Kidney tubule cell (primary cell): ENCODE measurements around the gene RASL10B.

Experiments
- DNase-seq: peaks from one replicate; pipeline ENCODE4 v3.0.0-alpha.2; 2018; ENCODE audit warnings: low spot score

Gene RASL10B

GRCh38 chr17:35717475-35717874, 14.0 kb upstream of the RASL10B start:
- no peak for DNase-seq

GRCh38 chr17:35723735-35724134, 7.7 kb upstream of the RASL10B start:
- no peak for DNase-seq

- no peak for DNase-seq
Observed at GRCh38 chr17:35725058-35725457, 6.4 kb upstream of the RASL10B start.

GRCh38 chr17:35725802-35726126, 5.7 kb upstream of the RASL10B start:
- no peak for DNase-seq

- DNase-seq = peak; percentile 83
Observed at GRCh38 chr17:35726127-35726952, 5.1 kb upstream of the RASL10B start.

- DNase-seq = no peak
Observed at GRCh38 chr17:35726953-35727460, 4.4 kb upstream of the RASL10B start.

- no peak for DNase-seq
Observed at GRCh38 chr17:35727635-35728034, 3.8 kb upstream of the RASL10B start.

- DNase-seq = no peak
Observed at GRCh38 chr17:35728551-35728950, 2.9 kb upstream of the RASL10B start.

GRCh38 chr17:35729405-35729833, 2.0 kb upstream of the RASL10B start:
- no peak for DNase-seq

GRCh38 chr17:35730400-35731005, 936 bp upstream of the RASL10B start:
- no peak for DNase-seq

- no peak for DNase-seq
Observed at GRCh38 chr17:35731917-35732805, 722 bp downstream of the RASL10B start.

GRCh38 chr17:35732806-35733136, 1.3 kb downstream of the RASL10B start:
- DNase-seq = no peak

GRCh38 chr17:35733366-35733765, 1.9 kb downstream of the RASL10B start:
- DNase-seq = peak; percentile 74

GRCh38 chr17:35734396-35734795, 3.0 kb downstream of the RASL10B start:
- no peak for DNase-seq

- no peak for DNase-seq
Observed at GRCh38 chr17:35735036-35735805, 3.8 kb downstream of the RASL10B start.

GRCh38 chr17:35736236-35736635, 4.8 kb downstream of the RASL10B start:
- DNase-seq = no peak

GRCh38 chr17:35738519-35739133, 7.2 kb downstream of the RASL10B start:
- DNase-seq = no peak

- DNase-seq = no peak
Observed at GRCh38 chr17:35740216-35740615, 8.8 kb downstream of the RASL10B start.

- no peak for DNase-seq
Observed at GRCh38 chr17:35740997-35741931, 9.8 kb downstream of the RASL10B start.

- DNase-seq = no peak
Observed at GRCh38 chr17:35742496-35742895, 11.1 kb downstream of the RASL10B start.
